Vagina (tissue), 2 donors: Measurements from ENCODE around the gene DDC.

Experiments used
- CTCF ChIP-seq, 3 experiments: fragments of 450-650 bp in 2 of 3; fragments of 200-600 bp in 1 of 3; sonication (generic) in 1 of 3; IDR thresholded peaks; one replicate each; pipeline ENCODE4 v1.5.1; 2017 to 2019; ENCODE audit warnings: antibody characterized with exemption in 3 of 3, mild to moderate bottlenecking in 2 of 3, moderate library complexity in 2 of 3
- POLR2A ChIP-seq, 2 donors: fragments of 450-650 bp; IDR thresholded peaks; one replicate each; pipeline ENCODE4 v1.6.1; 2017; ENCODE audit warnings: antibody characterized with exemption in 2 of 2, mild to moderate bottlenecking in 2 of 2, moderate library complexity in 2 of 2
- POLR2AphosphoS5 ChIP-seq, 2 donors: sonication (generic); formaldehyde crosslinking; IDR thresholded peaks; one replicate each; pipeline ENCODE4 v1.9.0; 2017; ENCODE audit warnings: antibody characterized with exemption in 2 of 2, mild to moderate bottlenecking in 2 of 2, low read depth in 1 of 2; ENCODE audit not compliant: insufficient read depth in 1 of 2

GRCh38 chr7:50512384-50512783 lies 52.8 kb downstream of the DDC start:
- TF ChIP-seq POLR2AphosphoS5 (IDR thresholded peaks at IDR 0.05; ENCODE audit: insufficient read depth in 1 of 2, low read depth in 1 of 2) (no peak), CTCF (IDR thresholded peaks at IDR 0.05) (no peak), POLR2A (IDR thresholded peaks at IDR 0.05) (no peak)
